Measurements from ENCODE around the gene WDFY2.
"Not testable (repeated sequence)": the region's sequence is repeated elsewhere in the genome, so short reads cannot be mapped to it uniquely, and the experiment has no call there.

WDFY2 gene

GRCh38 chr13:51666374-51666773, 82.1 kb downstream of the WDFY2 start:
- no peak for DNase-seq (ENCODE audit: low read depth)

- no peak for DNase-seq (ENCODE audit: low read depth)
Measured at GRCh38 chr13:51666839-51667238, 82.6 kb downstream of the WDFY2 start.

- DNase-seq (ENCODE audit: low read depth): no peak
Measured at GRCh38 chr13:51668580-51669195, 84.4 kb downstream of the WDFY2 start.

- DNase-seq (ENCODE audit: low read depth): no peak
Measured at GRCh38 chr13:51673165-51673564, 88.9 kb downstream of the WDFY2 start.

- no peak for DNase-seq (ENCODE audit: low read depth)
Measured at GRCh38 chr13:51674276-51674675, 90.0 kb downstream of the WDFY2 start.

GRCh38 chr13:51675385-51675784, 91.1 kb downstream of the WDFY2 start:
- DNase-seq (ENCODE audit: low read depth): no peak

GRCh38 chr13:51675877-51676276, 91.6 kb downstream of the WDFY2 start:
- no peak for DNase-seq (ENCODE audit: low read depth)

- no peak for DNase-seq (ENCODE audit: low read depth)
Measured at GRCh38 chr13:51676739-51677138, 92.5 kb downstream of the WDFY2 start.

GRCh38 chr13:51678420-51678819, 94.2 kb downstream of the WDFY2 start:
- no peak for DNase-seq (ENCODE audit: low read depth)

GRCh38 chr13:51679616-51680015, 95.4 kb downstream of the WDFY2 start:
- DNase-seq (ENCODE audit: low read depth): no peak

- DNase-seq (ENCODE audit: low read depth): no peak
Measured at GRCh38 chr13:51681037-51681678, 96.9 kb downstream of the WDFY2 start.

GRCh38 chr13:51682686-51683085, 98.4 kb downstream of the WDFY2 start:
- no peak for DNase-seq (ENCODE audit: low read depth)

- no peak for DNase-seq (ENCODE audit: low read depth)
Measured at GRCh38 chr13:51683597-51683996, 99.3 kb downstream of the WDFY2 start.

GRCh38 chr13:51684076-51684475, 99.8 kb downstream of the WDFY2 start:
- peak; percentile 72 for DNase-seq (ENCODE audit: low read depth)

- DNase-seq (ENCODE audit: low read depth): no peak
Measured at GRCh38 chr13:51687947-51688714, 103.9 kb downstream of the WDFY2 start.

GRCh38 chr13:51688937-51689662, 104.8 kb downstream of the WDFY2 start:
- DNase-seq (ENCODE audit: low read depth): no peak

- DNase-seq (ENCODE audit: low read depth): no peak
Measured at GRCh38 chr13:51689663-51689996, 105.4 kb downstream of the WDFY2 start.

GRCh38 chr13:51695677-51696076, 111.4 kb downstream of the WDFY2 start:
- not testable (repeated sequence) for DNase-seq (ENCODE audit: low read depth)

- DNase-seq (ENCODE audit: low read depth): peak; percentile 18
Measured at GRCh38 chr13:51697181-51697580, 112.9 kb downstream of the WDFY2 start.

- peak; percentile 16 for DNase-seq (ENCODE audit: low read depth)
Measured at GRCh38 chr13:51697855-51698254, 113.6 kb downstream of the WDFY2 start.

GRCh38 chr13:51698352-51698751, 114.1 kb downstream of the WDFY2 start:
- DNase-seq (ENCODE audit: low read depth): no peak

GRCh38 chr13:51704399-51705313, 120.4 kb downstream of the WDFY2 start:
- no peak for DNase-seq (ENCODE audit: low read depth)
